ENCODE measurements around the gene ACACB. TPM values are rescaled to one million over a fixed set of nuclear protein-coding genes. Genes with fewer than 3 reads are reported as not detected.

Gene ACACB
- total RNA-seq, 1 donor, result 6.4 TPM

- Histone ChIP-seq H3K4me3 (ENCODE audit: low read length) (no peak overlapping the region), H3K9me3 (ENCODE audit: low read depth, low read length) (peaks cover 5% of the 10 kb centered on the region), H3K27me3 (ENCODE audit: insufficient read depth, low read length) (no peaks in the 10 kb centered on the region), H3K4me1 (ENCODE audit: insufficient read depth, low read length) (peaks cover 6% of the 10 kb centered on the region)
Measured at GRCh38 chr12:109252799-109253198, 136.4 kb downstream of the ACACB start.

- Histone ChIP-seq H3K27me3 (ENCODE audit: insufficient read depth, low read length) (no peaks in the 10 kb centered on the region), H3K9me3 (ENCODE audit: low read depth, low read length) (peaks cover 5% of the 10 kb centered on the region), H3K4me1 (ENCODE audit: insufficient read depth, low read length) (peaks cover 2% of the 10 kb centered on the region), H3K4me3 (ENCODE audit: low read length) (no peak overlapping the region)
Measured at GRCh38 chr12:109253913-109254544, 137.6 kb downstream of the ACACB start.

GRCh38 chr12:109255377-109255776 lies 139.0 kb downstream of the ACACB start:
- Histone ChIP-seq H3K4me1 (ENCODE audit: insufficient read depth, low read length) (no peaks in the 10 kb centered on the region), H3K27me3 (ENCODE audit: insufficient read depth, low read length) (no peaks in the 10 kb centered on the region), H3K4me3 (ENCODE audit: low read length) (no peak overlapping the region), H3K9me3 (ENCODE audit: low read depth, low read length) (peaks cover 5% of the 10 kb centered on the region)

- no peak overlapping the region for H3K4me3 ChIP-seq (ENCODE audit: low read length)
- peaks cover 5% of the 10 kb centered on the region for H3K9me3 ChIP-seq (ENCODE audit: low read depth, low read length)
- no peaks in the 10 kb centered on the region for H3K27me3 ChIP-seq (ENCODE audit: insufficient read depth, low read length)
- H3K4me1 ChIP-seq (ENCODE audit: insufficient read depth, low read length), result no peaks in the 10 kb centered on the region
Measured at GRCh38 chr12:109256011-109256410, 139.6 kb downstream of the ACACB start.

GRCh38 chr12:109258201-109258600 lies 141.8 kb downstream of the ACACB start:
- no peaks in the 10 kb centered on the region for H3K27me3 ChIP-seq (ENCODE audit: insufficient read depth, low read length)
- H3K4me3 ChIP-seq (ENCODE audit: low read length), result no peak overlapping the region
- H3K9me3 ChIP-seq (ENCODE audit: low read depth, low read length), result peaks cover 5% of the 10 kb centered on the region
- no peaks in the 10 kb centered on the region for H3K4me1 ChIP-seq (ENCODE audit: insufficient read depth, low read length)

- peaks cover 3% of the 10 kb centered on the region for H3K9me3 ChIP-seq (ENCODE audit: low read depth, low read length)
- H3K27me3 ChIP-seq (ENCODE audit: insufficient read depth, low read length), result no peaks in the 10 kb centered on the region
- no peaks in the 10 kb centered on the region for H3K4me1 ChIP-seq (ENCODE audit: insufficient read depth, low read length)
- H3K4me3 ChIP-seq (ENCODE audit: low read length), result no peak overlapping the region
Measured at GRCh38 chr12:109258607-109259544, 142.5 kb downstream of the ACACB start.

- Histone ChIP-seq H3K4me1 (ENCODE audit: insufficient read depth, low read length) (no peaks in the 10 kb centered on the region), H3K4me3 (ENCODE audit: low read length) (no peak overlapping the region), H3K9me3 (ENCODE audit: low read depth, low read length) (no peaks in the 10 kb centered on the region), H3K27me3 (ENCODE audit: insufficient read depth, low read length) (no peaks in the 10 kb centered on the region)
Measured at GRCh38 chr12:109259545-109259895, 143.1 kb downstream of the ACACB start.

GRCh38 chr12:109261087-109261486 lies 144.7 kb downstream of the ACACB start:
- Histone ChIP-seq H3K9me3 (ENCODE audit: low read depth, low read length) (no peaks in the 10 kb centered on the region), H3K4me1 (ENCODE audit: insufficient read depth, low read length) (no peaks in the 10 kb centered on the region), H3K27me3 (ENCODE audit: insufficient read depth, low read length) (no peaks in the 10 kb centered on the region), H3K4me3 (ENCODE audit: low read length) (no peak overlapping the region)

- Histone ChIP-seq H3K27me3 (ENCODE audit: insufficient read depth, low read length) (no peaks in the 10 kb centered on the region), H3K4me3 (ENCODE audit: low read length) (no peak overlapping the region), H3K9me3 (ENCODE audit: low read depth, low read length) (no peaks in the 10 kb centered on the region), H3K4me1 (ENCODE audit: insufficient read depth, low read length) (no peaks in the 10 kb centered on the region)
Measured at GRCh38 chr12:109261939-109262338, 145.6 kb downstream of the ACACB start.

GRCh38 chr12:109263439-109263838 lies 147.1 kb downstream of the ACACB start:
- H3K4me3 ChIP-seq (ENCODE audit: low read length), result no peak overlapping the region
- H3K27me3 ChIP-seq (ENCODE audit: insufficient read depth, low read length), result no peaks in the 10 kb centered on the region
- H3K4me1 ChIP-seq (ENCODE audit: insufficient read depth, low read length), result no peaks in the 10 kb centered on the region
- no peaks in the 10 kb centered on the region for H3K9me3 ChIP-seq (ENCODE audit: low read depth, low read length)

- Histone ChIP-seq H3K4me3 (ENCODE audit: low read length) (no peak overlapping the region), H3K27me3 (ENCODE audit: insufficient read depth, low read length) (no peaks in the 10 kb centered on the region), H3K4me1 (ENCODE audit: insufficient read depth, low read length) (no peaks in the 10 kb centered on the region), H3K9me3 (ENCODE audit: low read depth, low read length) (no peaks in the 10 kb centered on the region)
Measured at GRCh38 chr12:109264095-109264942, 147.9 kb downstream of the ACACB start.

GRCh38 chr12:109264943-109265650 lies 148.7 kb downstream of the ACACB start:
- Histone ChIP-seq H3K9me3 (ENCODE audit: low read depth, low read length) (no peaks in the 10 kb centered on the region), H3K4me1 (ENCODE audit: insufficient read depth, low read length) (no peaks in the 10 kb centered on the region), H3K27me3 (ENCODE audit: insufficient read depth, low read length) (no peaks in the 10 kb centered on the region), H3K4me3 (ENCODE audit: low read length) (no peak overlapping the region)

- Histone ChIP-seq H3K9me3 (ENCODE audit: low read depth, low read length) (no peaks in the 10 kb centered on the region), H3K4me1 (ENCODE audit: insufficient read depth, low read length) (no peaks in the 10 kb centered on the region), H3K27me3 (ENCODE audit: insufficient read depth, low read length) (no peaks in the 10 kb centered on the region), H3K4me3 (ENCODE audit: low read length) (no peak overlapping the region)
Measured at GRCh38 chr12:109266106-109266879, 149.9 kb downstream of the ACACB start.

GRCh38 chr12:109267361-109267760 lies 151.0 kb downstream of the ACACB start:
- no peaks in the 10 kb centered on the region for H3K4me1 ChIP-seq (ENCODE audit: insufficient read depth, low read length)
- no peaks in the 10 kb centered on the region for H3K9me3 ChIP-seq (ENCODE audit: low read depth, low read length)
- H3K27me3 ChIP-seq (ENCODE audit: insufficient read depth, low read length), result no peaks in the 10 kb centered on the region
- no peak overlapping the region for H3K4me3 ChIP-seq (ENCODE audit: low read length)
